ENCODE data around the gene ZBTB20. TPM values are rescaled to one million over a fixed set of nuclear protein-coding genes. Genes with fewer than 3 reads are reported as not detected.
A peak's percentile ranks its signal among the peaks of the same experiment; 100 is the strongest.

ZBTB20 gene
- total and polyA plus RNA-seq, 3 experiments from 2014 or later, result 6.3 to 25.6 (median 6.5) TPM

DNA sequence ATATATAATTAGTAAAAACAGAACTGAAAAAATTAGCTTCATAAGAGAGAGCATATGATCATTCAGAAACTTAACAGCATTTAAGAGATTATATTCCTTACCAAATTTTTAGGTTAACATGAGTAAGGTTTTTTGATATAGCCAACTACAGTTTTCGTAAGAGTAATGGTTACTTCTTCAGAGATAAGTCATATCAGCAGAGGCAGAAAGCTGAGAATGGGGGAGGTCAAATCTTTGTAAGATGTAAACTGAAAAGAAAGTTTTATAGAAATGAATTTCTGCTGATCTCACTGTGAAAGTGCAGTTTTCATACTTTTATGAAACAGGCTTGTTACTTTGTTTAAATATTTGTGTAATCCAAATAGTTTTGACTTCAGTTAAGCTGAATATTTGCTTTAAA is 193.3 kb downstream of the ZBTB20 start:
- CTCF ChIA-PET, result no interaction called here
- Mint-ChIP-seq H3K9me3 (peaks cover 11 to 31% (median 25%) of the 10 kb centered on the region in 5 donors), H3K4me3 (no peak overlapping the region), H3K36me3 (peaks cover 28 to 78% (median 53%) of the 10 kb centered on the region in 3 donors), H3K27ac (no peak overlapping the region), H3K4me1 (peaks cover 5 to 17% (median 6%) of the 10 kb centered on the region in 3 donors), H3K27me3 (no peaks in the 10 kb centered on the region)
- POLR2A ChIA-PET, result no interaction called here
- no peak overlapping the region for H3K4me3 ChIP-seq (ENCODE audit: low read length)
- H3K36me3 ChIP-seq (ENCODE audit: insufficient read depth, low read length), result no peaks in the 10 kb centered on the region
- no peak overlapping the region for H3K27ac ChIP-seq (ENCODE audit: low read depth, low read length)
- DNase-seq, result no peak
- H3K4me1 ChIP-seq (ENCODE audit: insufficient read depth, low read length), result no peaks in the 10 kb centered on the region
- H3K27me3 ChIP-seq (ENCODE audit: insufficient read depth, low read length, poor library complexity, severe bottlenecking), result no peaks in the 10 kb centered on the region
- peaks cover 7% of the 10 kb centered on the region for H3K9me3 ChIP-seq (ENCODE audit: low read length)

DNA sequence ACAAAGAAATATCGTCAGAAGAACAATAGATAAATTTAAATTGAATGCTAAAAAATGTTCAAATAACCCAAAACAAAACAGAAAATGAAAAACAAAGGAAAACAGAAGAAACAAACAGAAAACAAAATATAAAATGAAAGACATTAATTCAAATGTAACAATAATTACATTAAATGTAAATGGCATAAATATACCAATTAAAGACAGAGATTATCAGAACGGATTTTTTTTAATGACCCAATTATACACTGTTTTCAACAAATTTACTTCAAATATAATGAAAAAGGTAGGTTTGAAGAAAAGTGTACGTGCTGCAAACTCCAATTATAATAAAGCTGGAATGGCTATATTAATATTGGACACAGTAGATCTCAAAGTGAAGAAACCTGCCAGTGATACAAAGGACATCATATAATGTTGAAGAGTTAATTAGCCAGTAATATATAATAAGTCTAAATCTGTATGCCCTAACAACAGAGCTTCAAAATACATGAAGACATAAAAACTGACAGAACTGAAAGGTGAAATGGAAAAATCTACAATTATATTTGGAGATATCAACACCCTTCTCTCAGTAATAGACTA is 193.8 kb downstream of the ZBTB20 start:
- H3K27ac ChIP-seq (ENCODE audit: low read depth, low read length), result no peak overlapping the region
- peaks cover 27 to 75% (median 50%) of the 10 kb centered on the region in 3 donors for H3K36me3 Mint-ChIP-seq
- H3K4me3 Mint-ChIP-seq, result no peak overlapping the region
- peaks cover 5 to 17% (median 7%) of the 10 kb centered on the region in 3 donors for H3K4me1 Mint-ChIP-seq
- H3K27ac Mint-ChIP-seq, result peak overlapping the region in 1 of 8 donors; percentile 64
- H3K9me3 ChIP-seq (ENCODE audit: low read length), result peaks cover 7% of the 10 kb centered on the region
- H3K4me3 ChIP-seq (ENCODE audit: low read length), result no peak overlapping the region
- POLR2A ChIA-PET, result no interaction called here
- H3K36me3 ChIP-seq (ENCODE audit: insufficient read depth, low read length), result no peaks in the 10 kb centered on the region
- H3K9me3 Mint-ChIP-seq, result peaks cover 11 to 31% (median 25%) of the 10 kb centered on the region in 5 donors
- CTCF ChIA-PET, result no interaction called here
- no peaks in the 10 kb centered on the region for H3K27me3 ChIP-seq (ENCODE audit: insufficient read depth, low read length, poor library complexity, severe bottlenecking)
- H3K27me3 Mint-ChIP-seq, result no peaks in the 10 kb centered on the region
- no peak for DNase-seq
- H3K4me1 ChIP-seq (ENCODE audit: insufficient read depth, low read length), result no peaks in the 10 kb centered on the region

- no peak for DNase-seq
- Mint-ChIP-seq H3K27ac (no peak overlapping the region), H3K4me3 (no peak overlapping the region), H3K36me3 (peaks cover 5 to 34% (median 24%) of the 10 kb centered on the region in 3 donors), H3K9me3 (peaks cover 0 to 2% (median 0%) of the 10 kb centered on the region in 5 donors), H3K4me1 (peaks cover 6 to 32% (median 18%) of the 10 kb centered on the region in 3 donors), H3K27me3 (no peaks in the 10 kb centered on the region)
- ChIA-PET CTCF (no interaction called here), POLR2A (no interaction called here)
- Histone ChIP-seq H3K27ac (ENCODE audit: low read depth, low read length) (no peak overlapping the region), H3K4me1 (ENCODE audit: insufficient read depth, low read length) (no peaks in the 10 kb centered on the region), H3K36me3 (ENCODE audit: insufficient read depth, low read length) (no peaks in the 10 kb centered on the region), H3K27me3 (ENCODE audit: insufficient read depth, low read length, poor library complexity, severe bottlenecking) (no peaks in the 10 kb centered on the region), H3K9me3 (ENCODE audit: low read length) (no peaks in the 10 kb centered on the region), H3K4me3 (ENCODE audit: low read length) (no peak overlapping the region)
These were observed 204.3 kb downstream of the ZBTB20 start for GRCh38 chr3:114942773-114943172.

DNA sequence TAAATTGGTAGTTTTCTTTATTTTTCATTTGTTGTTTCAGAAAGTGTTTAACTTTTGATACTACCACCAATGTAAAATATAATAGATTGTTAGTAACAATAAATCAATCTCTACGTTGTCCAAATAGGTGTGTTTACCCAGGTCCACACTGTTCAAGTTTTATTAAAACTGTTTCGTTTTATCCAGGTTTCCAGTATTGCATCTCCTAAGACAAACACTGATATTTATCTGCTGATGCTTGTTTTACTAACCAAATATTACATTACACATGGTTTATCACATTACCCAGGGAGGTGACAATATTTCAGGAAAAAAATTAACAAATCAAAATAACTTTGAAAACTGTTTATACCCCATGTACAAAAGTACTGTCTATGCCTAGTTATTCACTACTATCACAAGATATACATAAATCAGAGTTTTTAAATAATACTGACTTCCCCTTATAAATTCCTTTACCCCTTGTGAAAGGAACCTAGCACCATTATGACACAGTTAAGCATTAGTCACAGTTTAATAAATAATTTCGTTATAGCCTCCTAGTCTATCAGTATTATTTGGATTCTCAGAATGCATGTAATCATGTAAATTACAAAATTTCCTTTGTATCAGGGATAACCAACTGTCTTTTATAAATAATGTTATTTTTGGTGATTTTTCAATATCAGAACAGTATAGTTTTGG is 205.3 kb downstream of the ZBTB20 start:
- no peak overlapping the region for H3K4me3 Mint-ChIP-seq
- H3K27me3 Mint-ChIP-seq, result no peaks in the 10 kb centered on the region
- POLR2A ChIA-PET, result no interaction called here
- H3K36me3 Mint-ChIP-seq, result peaks cover 9 to 32% (median 29%) of the 10 kb centered on the region in 3 donors
- Histone ChIP-seq H3K4me3 (ENCODE audit: low read length) (no peak overlapping the region), H3K4me1 (ENCODE audit: insufficient read depth, low read length) (no peaks in the 10 kb centered on the region), H3K27ac (ENCODE audit: low read depth, low read length) (no peak overlapping the region), H3K9me3 (ENCODE audit: low read length) (no peaks in the 10 kb centered on the region), H3K36me3 (ENCODE audit: insufficient read depth, low read length) (no peaks in the 10 kb centered on the region), H3K27me3 (ENCODE audit: insufficient read depth, low read length, poor library complexity, severe bottlenecking) (no peaks in the 10 kb centered on the region)
- peaks cover 0 to 2% (median 0%) of the 10 kb centered on the region in 5 donors for H3K9me3 Mint-ChIP-seq
- CTCF ChIA-PET, result no interaction called here
- H3K27ac Mint-ChIP-seq, result no peak overlapping the region
- peaks cover 7 to 26% (median 16%) of the 10 kb centered on the region in 3 donors for H3K4me1 Mint-ChIP-seq
- DNase-seq, result no peak

GRCh38 chr3:114939920-114940319 is 207.2 kb downstream of the ZBTB20 start:
- ChIA-PET CTCF (no interaction called here), POLR2A (no interaction called here)
- H3K4me3 ChIP-seq (ENCODE audit: low read length), result no peak overlapping the region
- no peaks in the 10 kb centered on the region for H3K9me3 ChIP-seq (ENCODE audit: low read length)
- Mint-ChIP-seq H3K4me1 (peaks cover 11 to 19% (median 14%) of the 10 kb centered on the region in 3 donors), H3K27me3 (no peaks in the 10 kb centered on the region), H3K27ac (no peak overlapping the region), H3K9me3 (peaks cover 0 to 2% (median 0%) of the 10 kb centered on the region in 5 donors), H3K4me3 (no peak overlapping the region), H3K36me3 (peaks cover 20 to 34% (median 32%) of the 10 kb centered on the region in 3 donors)
- no peak for DNase-seq
- H3K4me1 ChIP-seq (ENCODE audit: insufficient read depth, low read length), result no peaks in the 10 kb centered on the region
- no peaks in the 10 kb centered on the region for H3K27me3 ChIP-seq (ENCODE audit: insufficient read depth, low read length, poor library complexity, severe bottlenecking)
- H3K36me3 ChIP-seq (ENCODE audit: insufficient read depth, low read length), result no peaks in the 10 kb centered on the region
- no peak overlapping the region for H3K27ac ChIP-seq (ENCODE audit: low read depth, low read length)

DNA sequence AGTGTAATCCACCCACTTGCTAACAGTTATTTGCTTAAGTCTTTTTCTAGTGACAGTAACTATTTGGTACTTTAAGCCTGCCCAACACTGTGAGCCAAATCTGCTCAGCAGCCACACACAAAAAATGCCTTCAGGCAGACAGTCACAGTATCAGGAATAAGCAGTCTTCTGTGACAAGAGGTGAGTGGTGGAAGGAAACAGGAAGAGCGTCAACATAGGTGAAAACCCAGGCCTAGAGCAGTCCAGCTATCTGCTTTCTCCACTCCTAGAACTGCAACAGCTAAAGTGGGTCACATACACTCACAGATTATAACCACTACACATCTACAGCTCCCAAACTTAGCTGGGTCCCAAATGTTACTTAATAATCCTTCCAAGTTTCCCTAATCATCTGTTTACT is 213.7 kb downstream of the ZBTB20 start:
- H3K27me3 Mint-ChIP-seq, result no peaks in the 10 kb centered on the region
- no peak overlapping the region for H3K4me3 Mint-ChIP-seq
- Histone ChIP-seq H3K4me3 (ENCODE audit: low read length) (no peak overlapping the region), H3K4me1 (ENCODE audit: insufficient read depth, low read length) (no peaks in the 10 kb centered on the region), H3K27ac (ENCODE audit: low read depth, low read length) (no peak overlapping the region), H3K9me3 (ENCODE audit: low read length) (no peaks in the 10 kb centered on the region), H3K36me3 (ENCODE audit: insufficient read depth, low read length) (no peaks in the 10 kb centered on the region), H3K27me3 (ENCODE audit: insufficient read depth, low read length, poor library complexity, severe bottlenecking) (no peaks in the 10 kb centered on the region)
- no peak for DNase-seq
- peaks cover 0 to 2% (median 0%) of the 10 kb centered on the region in 5 donors for H3K9me3 Mint-ChIP-seq
- CTCF ChIA-PET, result no interaction called here
- peak overlapping the region in 1 of 8 donors; percentile 14 for H3K27ac Mint-ChIP-seq
- H3K4me1 Mint-ChIP-seq, result peaks cover 9 to 13% (median 11%) of the 10 kb centered on the region in 3 donors
- peaks cover 40 to 59% (median 46%) of the 10 kb centered on the region in 3 donors for H3K36me3 Mint-ChIP-seq
- POLR2A ChIA-PET, result no interaction called here

GRCh38 chr3:114929971-114930732 is 216.9 kb downstream of the ZBTB20 start:
- H3K4me1 ChIP-seq (ENCODE audit: insufficient read depth, low read length), result no peaks in the 10 kb centered on the region
- H3K27me3 ChIP-seq (ENCODE audit: insufficient read depth, low read length, poor library complexity, severe bottlenecking), result no peaks in the 10 kb centered on the region
- H3K9me3 ChIP-seq (ENCODE audit: low read length), result no peaks in the 10 kb centered on the region
- H3K4me1 Mint-ChIP-seq, result peaks cover 8 to 9% (median 9%) of the 10 kb centered on the region in 3 donors
- H3K27ac ChIP-seq (ENCODE audit: low read depth, low read length), result no peak overlapping the region
- peaks cover 34 to 68% (median 41%) of the 10 kb centered on the region in 3 donors for H3K36me3 Mint-ChIP-seq
- no peaks in the 10 kb centered on the region for H3K27me3 Mint-ChIP-seq
- no peak overlapping the region for H3K4me3 Mint-ChIP-seq
- DNase-seq, result no peak
- H3K27ac Mint-ChIP-seq, result no peak overlapping the region
- H3K36me3 ChIP-seq (ENCODE audit: insufficient read depth, low read length), result no peaks in the 10 kb centered on the region
- CTCF ChIA-PET, result no interaction called here
- H3K9me3 Mint-ChIP-seq, result no peaks in the 10 kb centered on the region
- POLR2A ChIA-PET, result no interaction called here
- H3K4me3 ChIP-seq (ENCODE audit: low read length), result no peak overlapping the region
